Astrocyte (in vitro differentiated cells and primary cell): ENCODE data around the gene HNRNPA1. TPM values are rescaled to one million over a fixed set of nuclear protein-coding genes. Genes with fewer than 3 reads are reported as not detected.
A peak's percentile ranks its signal among the peaks of the same experiment; 100 is the strongest.

ENCODE experiments used
- DNase-seq: peaks from one replicate; pipeline ENCODE4 v3.0.0-alpha.2; 2010; ENCODE audit warnings: low read depth
- FAIRE-seq: peaks from 2 replicates; lab custom pipeline; 2011; peaks lifted over from hg19 to GRCh38; lab: Jason Lieb, UNC
- H2AFZ ChIP-seq: 2 replicates; pipeline ENCODE4 v1.6.0; 2012; ENCODE audit warnings: low read depth, low read length, inconsistent platforms
- H3K27ac ChIP-seq: 2 replicates; pipeline ENCODE4 v1.5.1; 2011; ENCODE audit warnings: low read depth, low read length, inconsistent platforms
- H3K27me3 ChIP-seq: 2 replicates; pipeline ENCODE4 v1.6.0; 2011; ENCODE audit warnings: low read length, inconsistent platforms; ENCODE audit not compliant: insufficient read depth
- H3K36me3 ChIP-seq: 2 replicates; pipeline ENCODE4 v1.5.1; 2011; ENCODE audit warnings: low read length, inconsistent platforms; ENCODE audit not compliant: insufficient read depth
- H3K4me1 ChIP-seq: 2 replicates; pipeline ENCODE4 v1.5.1; 2011; ENCODE audit warnings: low read length, inconsistent platforms; ENCODE audit not compliant: insufficient read depth
- H3K4me2 ChIP-seq: 2 replicates; pipeline ENCODE4 v1.6.0; 2012; ENCODE audit warnings: low read length, inconsistent platforms
- H3K4me3 ChIP-seq: 2 replicates; pipeline ENCODE4 v1.5.1; 2011; ENCODE audit warnings: low read depth, mild to moderate bottlenecking, low read length, inconsistent platforms; ENCODE audit not compliant: insufficient read depth
- H3K79me2 ChIP-seq: 2 replicates; pipeline ENCODE4 v1.6.0; 2012; ENCODE audit warnings: mild to moderate bottlenecking, low read length, inconsistent platforms; ENCODE audit not compliant: insufficient read depth
- H3K9ac ChIP-seq: 2 replicates; pipeline ENCODE4 v1.6.0; 2012; ENCODE audit warnings: mild to moderate bottlenecking, low read length, inconsistent platforms
- H3K9me3 ChIP-seq: 2 replicates; pipeline ENCODE4 v1.5.1; 2012; ENCODE audit warnings: low read depth, mild to moderate bottlenecking, low read length, inconsistent platforms; ENCODE audit not compliant: insufficient read depth
- H4K20me1 ChIP-seq: 2 replicates; pipeline ENCODE4 v1.6.0; 2012; ENCODE audit warnings: low read length, inconsistent platforms; ENCODE audit not compliant: insufficient read depth
- H3K27ac Mint-ChIP-seq: one replicate; pipeline ENCODE4 v1.8.0; 2021; ENCODE audit warnings: mild to moderate bottlenecking, mixed read lengths; ENCODE audit not compliant: unreplicated experiment
- H3K27me3 Mint-ChIP-seq: one replicate; pipeline ENCODE4 v1.8.0; 2021; ENCODE audit warnings: low read depth, mixed read lengths; ENCODE audit not compliant: unreplicated experiment
- H3K36me3 Mint-ChIP-seq: one replicate; pipeline ENCODE4 v1.8.0; 2021; ENCODE audit warnings: low read depth, mixed read lengths; ENCODE audit not compliant: unreplicated experiment
- H3K4me1 Mint-ChIP-seq: one replicate; pipeline ENCODE4 v1.8.0; 2021; ENCODE audit warnings: low read depth, mixed read lengths; ENCODE audit not compliant: unreplicated experiment
- H3K4me3 Mint-ChIP-seq: one replicate; pipeline ENCODE4 v1.8.0; 2021; ENCODE audit warnings: mild to moderate bottlenecking, moderate library complexity, mixed read lengths; ENCODE audit not compliant: unreplicated experiment
- H3K9me3 Mint-ChIP-seq: one replicate; pipeline ENCODE4 v1.8.0; 2021; ENCODE audit warnings: mild to moderate bottlenecking, mixed read lengths; ENCODE audit not compliant: unreplicated experiment
- CTCF ChIP-seq: IDR thresholded peaks from 2 replicates; pipeline ENCODE4 v1.5.1; 2011; ENCODE audit warnings: low read depth, mild to moderate bottlenecking, inconsistent platforms, low read length, moderate library complexity; ENCODE audit not compliant: insufficient read depth
- EZH2 ChIP-seq: IDR thresholded peaks from 2 replicates; pipeline ENCODE4 v1.6.1; 2012; ENCODE audit warnings: mild to moderate bottlenecking, low read length, inconsistent platforms; ENCODE audit not compliant: insufficient read depth
- total RNA-seq: library from RNA; stranded (reverse); gene quantifications from 2 replicates; pipeline ENCODE4 v1.2.1, GENCODE V29; 2021

HNRNPA1 gene
- total RNA-seq, 1 donor from 2014 or later = 612 TPM

GRCh38 chr12:54294152-54294952, 13.8 kb downstream of the HNRNPA1 start:
- Histone ChIP-seq H3K27ac (no peak overlapping the region), H3K9me3 (no peaks in the 10 kb centered on the region), H3K4me3 (no peak overlapping the region), H4K20me1 (peaks cover 6% of the 10 kb centered on the region), H3K4me2 (no peak overlapping the region), H3K27me3 (peaks cover 10% of the 10 kb centered on the region), H3K79me2 (no peaks in the 10 kb centered on the region), H3K4me1 (no peaks in the 10 kb centered on the region), H2AFZ (no peak overlapping the region), H3K9ac (no peak overlapping the region), H3K36me3 (no peaks in the 10 kb centered on the region)
- Mint-ChIP-seq H3K9me3 (no peaks in the 10 kb centered on the region), H3K4me3 (no peak overlapping the region), H3K27ac (no peak overlapping the region), H3K36me3 (peaks cover 2% of the 10 kb centered on the region), H3K27me3 (peaks cover 17% of the 10 kb centered on the region), H3K4me1 (no peaks in the 10 kb centered on the region)
- no peak for FAIRE-seq
- peak; percentile 47 for TF ChIP-seq CTCF
- no peak for TF ChIP-seq EZH2
- DNase-seq = no peak

- DNase-seq = no peak
- H3K9me3 ChIP-seq = no peaks in the 10 kb centered on the region
- peaks cover 17% of the 10 kb centered on the region for H3K27me3 ChIP-seq
- no peaks in the 10 kb centered on the region for H3K4me1 ChIP-seq
- H3K9ac ChIP-seq = no peak overlapping the region
- no peak overlapping the region for H2AFZ ChIP-seq
- H3K4me2 ChIP-seq = no peak overlapping the region
- H4K20me1 ChIP-seq = no peaks in the 10 kb centered on the region
- no peaks in the 10 kb centered on the region for H3K79me2 ChIP-seq
- Mint-ChIP-seq H3K36me3 (peaks cover 2% of the 10 kb centered on the region), H3K9me3 (no peaks in the 10 kb centered on the region), H3K27me3 (peaks cover 22% of the 10 kb centered on the region), H3K27ac (no peak overlapping the region), H3K4me3 (no peak overlapping the region), H3K4me1 (peaks cover 5% of the 10 kb centered on the region)
- TF ChIP-seq CTCF = no peak
- TF ChIP-seq EZH2 = no peak
- no peak overlapping the region for H3K4me3 ChIP-seq
- H3K27ac ChIP-seq = no peak overlapping the region
- no peaks in the 10 kb centered on the region for H3K36me3 ChIP-seq
- FAIRE-seq = no peak
Observed at GRCh38 chr12:54294953-54295566, 14.5 kb downstream of the HNRNPA1 start.
